ENCODE results near the gene POLN.

POLN gene

GRCh38 chr4:2262145-2262943 is 20.4 kb upstream of the POLN start:
- peak; percentile 99 for DNase-seq

GRCh38 chr4:2261853-2262144 is 19.9 kb upstream of the POLN start, which contains the start of gene MXD4:
Gene MXD4, minus strand, starts transcription at chr4:2262109. Its CDS starts 129 bp downstream, at chr4:2261980.
- no peak for DNase-seq

GRCh38 chr4:2261110-2261852 is 19.4 kb upstream of the POLN start:
- peak; percentile 65 for DNase-seq

GRCh38 chr4:2260344-2261109 is 18.6 kb upstream of the POLN start:
- DNase-seq = no peak

- DNase-seq = no peak
Observed at GRCh38 chr4:2259541-2260343, 17.8 kb upstream of the POLN start.

- DNase-seq = no peak
Observed at GRCh38 chr4:2259036-2259540, 17.2 kb upstream of the POLN start.

- no peak for DNase-seq
Observed at GRCh38 chr4:2258091-2259035, 16.4 kb upstream of the POLN start.

- DNase-seq = no peak
Observed at GRCh38 chr4:2257361-2258081, 15.6 kb upstream of the POLN start.

- no peak for DNase-seq
Observed at GRCh38 chr4:2256781-2257191, 14.9 kb upstream of the POLN start.

- no peak for DNase-seq
Observed at GRCh38 chr4:2256156-2256731, 14.3 kb upstream of the POLN start.

- no peak for DNase-seq
Observed at GRCh38 chr4:2255501-2256155, 13.7 kb upstream of the POLN start.

- no peak for DNase-seq
Observed at GRCh38 chr4:2254665-2255500, 13.0 kb upstream of the POLN start.

GRCh38 chr4:2253160-2254084 is 11.5 kb upstream of the POLN start:
- DNase-seq = no peak

GRCh38 chr4:2252530-2253091 is 10.7 kb upstream of the POLN start:
- DNase-seq = no peak

- no peak for DNase-seq
Observed at GRCh38 chr4:2251795-2252529, 10.0 kb upstream of the POLN start.

GRCh38 chr4:2251073-2251794 is 9.3 kb upstream of the POLN start:
- DNase-seq = no peak
